Parathyroid adenoma (tissue), 2 donors: Measurements from ENCODE around the gene CSTB.

Experiments used
- H2AFZ ChIP-seq: fragments of 300-600 bp; sonication (generic); one replicate; pipeline ENCODE4 v1.7.0; 2017; ENCODE audit warnings: antibody characterized with exemption, mild to moderate bottlenecking
- H3K27ac ChIP-seq: fragments of 300-600 bp; sonication (generic); one replicate; pipeline ENCODE4 v1.7.0; 2017
- H3K27me3 ChIP-seq: fragments of 300-600 bp; sonication (generic); one replicate; pipeline ENCODE4 v1.7.0; 2017; ENCODE audit warnings: low read length; ENCODE audit not compliant: control insufficient read depth, insufficient read depth
- H3K36me3 ChIP-seq: fragments of 300-600 bp; sonication (generic); one replicate; pipeline ENCODE4 v1.7.0; 2017; ENCODE audit warnings: low read length; ENCODE audit not compliant: control insufficient read depth, insufficient read depth
- H3K4me1 ChIP-seq: fragments of 300-600 bp; sonication (generic); one replicate; pipeline ENCODE4 v1.7.0; 2017; ENCODE audit warnings: control low read depth
- H3K4me2 ChIP-seq: fragments of 300-600 bp; sonication (generic); one replicate; pipeline ENCODE4 v1.7.0; 2017; ENCODE audit warnings: low read length
- H3K4me3 ChIP-seq: fragments of 300-600 bp; sonication (generic); one replicate; pipeline ENCODE4 v1.7.0; 2017; ENCODE audit warnings: low read depth, low read length
- H3K79me2 ChIP-seq: fragments of 300-600 bp; sonication (generic); one replicate; pipeline ENCODE4 v1.7.0; 2017; ENCODE audit warnings: control low read depth
- H3K9ac ChIP-seq: fragments of 300-600 bp; sonication (generic); one replicate; pipeline ENCODE4 v1.7.0; 2017; ENCODE audit warnings: mild to moderate bottlenecking
- H3K9me3 ChIP-seq: fragments of 300-600 bp; sonication (generic); one replicate; pipeline ENCODE4 v1.7.0; 2017; ENCODE audit warnings: low read length; ENCODE audit not compliant: control insufficient read depth
- CTCF ChIP-seq: fragments of 300-600 bp; sonication (generic); IDR thresholded peaks from one replicate; pipeline ENCODE4 v1.7.0; 2017; ENCODE audit warnings: antibody characterized with exemption, mild to moderate bottlenecking
- donor health status: primary hyperparathyroidism.

Gene CSTB

GRCh38 chr21:43820466-43820865 is 44.4 kb upstream of the CSTB start:
- no peak overlapping the region for H3K27ac ChIP-seq
- no peak overlapping the region for H3K9ac ChIP-seq
- no peaks in the 10 kb centered on the region for H3K36me3 ChIP-seq
- no peaks in the 10 kb centered on the region for H3K27me3 ChIP-seq
- H3K9me3 ChIP-seq: no peaks in the 10 kb centered on the region
- H3K4me3 ChIP-seq: no peak overlapping the region
- H2AFZ ChIP-seq: no peak overlapping the region
- H3K4me2 ChIP-seq: no peak overlapping the region
- H3K4me1 ChIP-seq: no peaks in the 10 kb centered on the region
- no peaks in the 10 kb centered on the region for H3K79me2 ChIP-seq
- TF ChIP-seq CTCF: no peak

DNA sequence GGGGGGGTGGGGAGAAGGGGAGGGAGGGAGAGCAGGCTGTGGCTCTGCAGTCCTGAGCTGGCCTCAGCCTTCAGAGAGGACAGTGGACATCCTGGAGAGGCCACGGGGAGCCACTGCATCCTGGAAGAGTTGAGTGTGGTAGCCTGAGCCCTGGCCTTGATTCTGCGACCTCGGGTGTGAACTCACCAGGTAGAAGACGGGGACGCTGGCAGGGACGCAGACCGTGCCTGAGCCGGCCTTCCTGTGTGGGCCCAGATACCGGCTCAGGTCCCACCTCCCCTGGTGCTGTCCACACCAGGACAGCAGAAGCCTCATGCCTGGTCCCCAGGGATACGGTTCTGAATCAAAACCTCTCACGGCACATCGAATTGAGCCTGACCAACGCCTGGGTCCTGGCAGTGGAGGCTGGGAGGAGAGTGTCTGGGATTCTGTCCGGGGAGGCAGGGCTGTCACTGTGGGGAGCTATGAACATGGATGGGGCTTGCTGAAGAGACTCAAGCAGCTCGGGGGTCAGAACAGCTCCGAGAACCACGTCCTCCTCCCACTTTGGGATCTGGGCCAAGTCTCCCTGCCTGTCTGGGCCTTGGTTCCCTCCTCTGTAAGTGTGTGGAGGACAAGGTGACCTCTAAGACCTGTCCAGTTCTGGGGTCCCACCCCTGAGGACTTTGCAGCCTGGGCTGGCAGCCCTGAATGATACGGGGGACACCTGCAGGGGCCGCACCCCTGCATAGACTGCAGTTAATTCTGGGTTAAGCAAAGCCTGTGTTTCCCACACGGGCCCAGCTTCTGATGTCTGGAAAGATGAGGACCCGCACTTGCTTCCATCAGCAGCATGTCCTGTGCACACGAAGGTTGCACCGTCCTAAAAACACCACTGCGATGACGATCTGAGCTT is 43.6 kb upstream of the CSTB start:
- no peak overlapping the region for H3K9ac ChIP-seq
- H3K27me3 ChIP-seq: no peaks in the 10 kb centered on the region
- no peak overlapping the region for H2AFZ ChIP-seq
- H3K36me3 ChIP-seq: no peaks in the 10 kb centered on the region
- H3K9me3 ChIP-seq: no peaks in the 10 kb centered on the region
- no peak overlapping the region for H3K4me2 ChIP-seq
- H3K4me1 ChIP-seq: no peaks in the 10 kb centered on the region
- H3K27ac ChIP-seq: no peak overlapping the region
- H3K4me3 ChIP-seq: no peak overlapping the region
- no peak for TF ChIP-seq CTCF
- H3K79me2 ChIP-seq: no peaks in the 10 kb centered on the region

- Histone ChIP-seq H3K4me3 (no peak overlapping the region), H3K79me2 (no peaks in the 10 kb centered on the region), H3K9me3 (no peaks in the 10 kb centered on the region), H3K36me3 (no peaks in the 10 kb centered on the region), H3K4me2 (no peak overlapping the region), H2AFZ (no peak overlapping the region), H3K9ac (no peak overlapping the region), H3K27me3 (no peaks in the 10 kb centered on the region), H3K27ac (no peak overlapping the region), H3K4me1 (no peaks in the 10 kb centered on the region)
- TF ChIP-seq CTCF: no peak
These were observed 42.6 kb upstream of the CSTB start for GRCh38 chr21:43818685-43819084.

DNA sequence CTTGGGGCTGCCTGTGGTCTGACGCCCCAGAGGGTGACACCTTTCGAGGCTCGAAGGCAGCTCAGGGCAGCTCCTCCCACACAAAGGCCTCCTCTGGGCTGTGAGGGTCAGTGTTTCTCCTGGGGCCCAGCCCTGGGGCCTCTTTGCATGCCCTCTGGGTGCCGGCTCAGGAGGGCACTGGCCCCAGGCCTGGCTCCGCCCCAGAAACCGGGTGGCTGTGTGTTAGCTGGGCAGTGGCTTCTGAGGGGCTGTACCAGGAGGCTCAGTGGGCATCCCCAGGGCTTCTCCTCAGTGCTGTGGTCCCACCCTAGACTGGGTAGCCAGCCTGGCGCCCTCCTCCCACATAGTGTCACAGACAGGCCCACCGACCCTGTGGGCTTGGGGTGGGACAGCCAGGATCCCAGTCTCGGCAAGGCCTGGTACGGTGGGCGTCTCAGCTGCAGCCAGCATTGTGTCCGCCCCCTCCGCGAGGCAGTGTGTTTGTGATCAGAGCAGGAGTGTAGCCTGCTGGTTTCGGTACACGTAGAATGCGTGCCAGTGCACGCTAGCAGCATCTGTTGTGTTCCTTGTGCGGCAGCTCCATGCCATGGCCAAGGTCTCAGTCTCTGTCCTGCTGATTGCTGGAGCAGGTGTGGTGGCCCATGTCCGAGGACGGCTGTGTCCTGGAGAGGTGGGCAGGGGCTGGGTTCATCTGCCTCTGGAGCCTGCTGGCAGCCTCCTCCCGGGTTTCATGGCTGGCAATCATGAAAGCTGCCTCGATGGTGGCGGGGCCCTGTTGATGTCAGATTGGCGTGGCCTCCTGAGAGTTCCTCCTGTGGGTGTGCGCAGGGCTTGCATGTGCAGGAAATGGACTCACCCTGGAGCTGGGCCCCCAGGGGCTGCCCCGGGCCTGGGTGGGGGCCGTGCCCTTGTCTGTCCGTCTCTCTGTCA is 41.3 kb upstream of the CSTB start:
- no peak overlapping the region for H3K9ac ChIP-seq
- TF ChIP-seq CTCF: no peak
- no peak overlapping the region for H3K27ac ChIP-seq
- H3K36me3 ChIP-seq: no peaks in the 10 kb centered on the region
- no peaks in the 10 kb centered on the region for H3K27me3 ChIP-seq
- H2AFZ ChIP-seq: no peak overlapping the region
- H3K4me1 ChIP-seq: no peaks in the 10 kb centered on the region
- no peak overlapping the region for H3K4me2 ChIP-seq
- no peaks in the 10 kb centered on the region for H3K9me3 ChIP-seq
- no peaks in the 10 kb centered on the region for H3K79me2 ChIP-seq
- no peak overlapping the region for H3K4me3 ChIP-seq
